Nephron progenitor cell (in vitro differentiated cells): ENCODE measurements around the gene C7orf33.
A peak's percentile ranks its signal among the peaks of the same experiment; 100 is the strongest.

Experiments used
- DNase-seq: peaks from one replicate; pipeline ENCODE4 v3.0.0; 2021
- H3K27ac Mint-ChIP-seq: 2 replicates; pipeline ENCODE4 v1.8.0; 2021; ENCODE audit warnings: mild to moderate bottlenecking, moderate library complexity, mixed read lengths
- H3K27me3 Mint-ChIP-seq: 2 replicates; pipeline ENCODE4 v1.8.0; 2021; ENCODE audit warnings: mild to moderate bottlenecking, low read depth, mixed read lengths; ENCODE audit not compliant: poor library complexity
- H3K36me3 Mint-ChIP-seq: 2 replicates; pipeline ENCODE4 v1.8.0; 2021; ENCODE audit warnings: low read depth, mixed read lengths
- H3K4me1 Mint-ChIP-seq: 2 replicates; pipeline ENCODE4 v1.8.0; 2021; ENCODE audit warnings: mixed read lengths
- H3K4me3 Mint-ChIP-seq: 2 replicates; pipeline ENCODE4 v1.8.0; 2021; ENCODE audit warnings: mild to moderate bottlenecking, moderate library complexity, mixed read lengths
- H3K9me3 Mint-ChIP-seq: 2 replicates; pipeline ENCODE4 v1.8.0; 2021; ENCODE audit warnings: mild to moderate bottlenecking, moderate library complexity, mixed read lengths
- TF ChIP-seq, protein P1 (sequence below): fragments of 200-600 bp; sonication (generic); IDR thresholded peaks from 2 replicates; pipeline ENCODE4 v1.5.0; 2021; ENCODE audit warnings: antibody characterized with exemption

The C7orf33 gene

GRCh38 chr7:148615085-148615730 is 24.6 kb downstream of the C7orf33 start:
- no peaks in the 10 kb centered on the region for H3K36me3 Mint-ChIP-seq
- no peak overlapping the region for H3K4me3 Mint-ChIP-seq
- TF ChIP-seq, protein P1, sequence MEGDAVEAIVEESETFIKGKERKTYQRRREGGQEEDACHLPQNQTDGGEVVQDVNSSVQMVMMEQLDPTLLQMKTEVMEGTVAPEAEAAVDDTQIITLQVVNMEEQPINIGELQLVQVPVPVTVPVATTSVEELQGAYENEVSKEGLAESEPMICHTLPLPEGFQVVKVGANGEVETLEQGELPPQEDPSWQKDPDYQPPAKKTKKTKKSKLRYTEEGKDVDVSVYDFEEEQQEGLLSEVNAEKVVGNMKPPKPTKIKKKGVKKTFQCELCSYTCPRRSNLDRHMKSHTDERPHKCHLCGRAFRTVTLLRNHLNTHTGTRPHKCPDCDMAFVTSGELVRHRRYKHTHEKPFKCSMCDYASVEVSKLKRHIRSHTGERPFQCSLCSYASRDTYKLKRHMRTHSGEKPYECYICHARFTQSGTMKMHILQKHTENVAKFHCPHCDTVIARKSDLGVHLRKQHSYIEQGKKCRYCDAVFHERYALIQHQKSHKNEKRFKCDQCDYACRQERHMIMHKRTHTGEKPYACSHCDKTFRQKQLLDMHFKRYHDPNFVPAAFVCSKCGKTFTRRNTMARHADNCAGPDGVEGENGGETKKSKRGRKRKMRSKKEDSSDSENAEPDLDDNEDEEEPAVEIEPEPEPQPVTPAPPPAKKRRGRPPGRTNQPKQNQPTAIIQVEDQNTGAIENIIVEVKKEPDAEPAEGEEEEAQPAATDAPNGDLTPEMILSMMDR, result no peak
- no peak overlapping the region for H3K27ac Mint-ChIP-seq
- peaks cover 13% of the 10 kb centered on the region for H3K9me3 Mint-ChIP-seq
- peaks cover 25% of the 10 kb centered on the region for H3K27me3 Mint-ChIP-seq
- peaks cover under 1% of the 10 kb centered on the region for H3K4me1 Mint-ChIP-seq
- DNase-seq, result no peak

GRCh38 chr7:148620749-148621359 is 30.3 kb downstream of the C7orf33 start:
- no peak for DNase-seq
- H3K36me3 Mint-ChIP-seq, result no peaks in the 10 kb centered on the region
- peak overlapping the region; percentile 53 for H3K27ac Mint-ChIP-seq
- no peak overlapping the region for H3K4me3 Mint-ChIP-seq
- H3K4me1 Mint-ChIP-seq, result peaks cover 45% of the 10 kb centered on the region
- H3K27me3 Mint-ChIP-seq, result peaks cover 14% of the 10 kb centered on the region
- H3K9me3 Mint-ChIP-seq, result peaks cover 17% of the 10 kb centered on the region
- TF ChIP-seq, protein P1, result no peak

GRCh38 chr7:148621563-148621962 is 31.0 kb downstream of the C7orf33 start:
- TF ChIP-seq, protein P1, result no peak
- Mint-ChIP-seq H3K9me3 (peaks cover 15% of the 10 kb centered on the region), H3K27me3 (peaks cover 10% of the 10 kb centered on the region), H3K27ac (no peak overlapping the region), H3K4me3 (no peak overlapping the region), H3K36me3 (no peaks in the 10 kb centered on the region), H3K4me1 (peaks cover 45% of the 10 kb centered on the region)
- DNase-seq, result no peak

GRCh38 chr7:148622887-148623585 is 32.5 kb downstream of the C7orf33 start:
- peaks cover 8% of the 10 kb centered on the region for H3K27me3 Mint-ChIP-seq
- H3K4me3 Mint-ChIP-seq, result no peak overlapping the region
- TF ChIP-seq, protein P1, result no peak
- no peak overlapping the region for H3K27ac Mint-ChIP-seq
- peak; percentile 13 for DNase-seq
- no peaks in the 10 kb centered on the region for H3K36me3 Mint-ChIP-seq
- H3K4me1 Mint-ChIP-seq, result peaks cover 45% of the 10 kb centered on the region
- peaks cover 7% of the 10 kb centered on the region for H3K9me3 Mint-ChIP-seq

- peaks cover 45% of the 10 kb centered on the region for H3K4me1 Mint-ChIP-seq
- no peak overlapping the region for H3K27ac Mint-ChIP-seq
- H3K36me3 Mint-ChIP-seq, result no peaks in the 10 kb centered on the region
- H3K4me3 Mint-ChIP-seq, result no peak overlapping the region
- DNase-seq, result no peak
- TF ChIP-seq, protein P1, result no peak
- H3K9me3 Mint-ChIP-seq, result peaks cover 4% of the 10 kb centered on the region
- H3K27me3 Mint-ChIP-seq, result peaks cover 5% of the 10 kb centered on the region
These were observed 33.2 kb downstream of the C7orf33 start for GRCh38 chr7:148623586-148624282.
